Left lobe of liver (tissue), 2 donors: ENCODE measurements around the gene LRP5. TPM values are rescaled to one million over a fixed set of nuclear protein-coding genes. Genes with fewer than 3 reads are reported as not detected.

ENCODE experiments used
- ATAC-seq: fragments of 200-7000 bp; cut with Tn5 transposase; one replicate; pipeline ENCODE4 v1.9.1; 2020; ENCODE audit warnings: mild to moderate bottlenecking, moderate library complexity
- DNase-seq: peaks from one replicate; pipeline ENCODE4 v3.0.0-alpha.2; 2020; ENCODE audit warnings: low spot score
- total RNA-seq: library from RNA; stranded (reverse); gene quantifications from one replicate; pipeline ENCODE4 v1.2.1, GENCODE V29; 2021
- donor health status: DM: no; HTN: no; CAD: no; lungs with moderate emphysema.
- donor health status: DM: no; HTN: yes; CAD: no.

The LRP5 gene
- total RNA-seq, 1 donor from 2014 or later: 114 TPM

DNA sequence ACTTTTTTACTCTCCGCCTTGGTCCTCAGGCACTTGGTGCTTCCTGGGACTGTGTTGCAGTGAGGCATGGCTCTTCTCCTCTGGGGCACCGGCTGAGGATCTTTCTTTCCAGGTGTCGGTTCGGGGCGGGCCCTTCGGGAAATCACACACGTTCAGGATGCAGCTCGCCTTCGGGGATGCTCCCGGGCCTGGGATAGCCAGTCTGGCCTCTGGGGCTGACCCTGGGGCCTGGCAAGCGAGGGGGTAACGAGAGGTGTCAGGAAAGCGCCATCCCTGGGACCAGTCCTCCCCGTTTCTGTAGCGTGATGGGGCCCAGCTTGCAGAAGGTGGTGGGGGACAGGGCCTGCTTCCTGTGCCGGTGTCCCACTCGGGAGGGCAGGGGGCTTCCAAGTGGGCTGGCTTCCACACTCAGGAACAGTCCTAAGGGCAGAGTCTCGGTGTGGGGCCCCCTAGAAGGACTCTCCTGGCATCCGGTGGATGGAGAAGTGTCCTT lies 53.6 kb downstream of the LRP5 start:
- ATAC-seq (no peak), DNase-seq (no peak)

DNA sequence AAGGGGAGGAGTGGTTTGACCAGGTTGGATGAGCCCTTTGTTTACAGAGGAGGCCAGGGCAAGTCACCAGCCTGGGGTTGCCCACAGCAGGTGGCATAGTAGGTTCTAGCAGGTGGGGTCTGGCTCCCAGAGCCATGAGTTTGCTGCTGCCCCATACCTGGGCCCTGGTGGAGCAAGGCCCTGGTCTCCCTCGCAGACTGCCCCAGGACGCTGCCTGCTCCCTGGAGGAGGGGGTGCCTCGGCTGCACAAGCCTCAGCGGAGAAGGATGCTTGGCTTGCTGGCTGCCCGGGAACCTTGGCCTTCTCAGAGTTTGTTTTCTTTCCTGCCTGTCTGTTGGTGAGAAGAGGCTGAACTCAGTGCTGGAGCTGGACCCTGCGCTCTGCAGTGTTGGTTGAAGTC lies 54.9 kb downstream of the LRP5 start:
- DNase-seq (no peak), ATAC-seq (no peak)

DNA sequence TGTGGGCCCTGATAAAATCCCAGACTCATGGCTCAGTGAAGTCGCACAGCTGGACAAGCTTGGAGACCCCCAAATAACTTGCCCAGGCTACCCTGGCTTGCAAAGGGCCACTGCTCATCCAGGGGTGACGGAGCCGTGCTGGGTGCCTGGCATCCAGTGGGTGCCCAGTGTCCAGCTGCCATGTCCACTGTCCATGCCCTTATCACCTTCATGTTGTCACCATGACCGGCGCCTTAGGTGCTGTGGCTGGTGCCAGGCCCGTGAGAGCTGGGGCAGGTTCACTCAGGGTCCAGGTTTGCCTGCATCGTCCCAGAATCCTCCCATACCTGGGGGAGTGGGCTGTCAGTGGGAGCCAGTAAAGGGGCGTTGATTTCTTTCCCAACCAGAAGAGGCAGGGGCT lies 57.4 kb downstream of the LRP5 start:
- ATAC-seq (no peak), DNase-seq (no peak)

DNA sequence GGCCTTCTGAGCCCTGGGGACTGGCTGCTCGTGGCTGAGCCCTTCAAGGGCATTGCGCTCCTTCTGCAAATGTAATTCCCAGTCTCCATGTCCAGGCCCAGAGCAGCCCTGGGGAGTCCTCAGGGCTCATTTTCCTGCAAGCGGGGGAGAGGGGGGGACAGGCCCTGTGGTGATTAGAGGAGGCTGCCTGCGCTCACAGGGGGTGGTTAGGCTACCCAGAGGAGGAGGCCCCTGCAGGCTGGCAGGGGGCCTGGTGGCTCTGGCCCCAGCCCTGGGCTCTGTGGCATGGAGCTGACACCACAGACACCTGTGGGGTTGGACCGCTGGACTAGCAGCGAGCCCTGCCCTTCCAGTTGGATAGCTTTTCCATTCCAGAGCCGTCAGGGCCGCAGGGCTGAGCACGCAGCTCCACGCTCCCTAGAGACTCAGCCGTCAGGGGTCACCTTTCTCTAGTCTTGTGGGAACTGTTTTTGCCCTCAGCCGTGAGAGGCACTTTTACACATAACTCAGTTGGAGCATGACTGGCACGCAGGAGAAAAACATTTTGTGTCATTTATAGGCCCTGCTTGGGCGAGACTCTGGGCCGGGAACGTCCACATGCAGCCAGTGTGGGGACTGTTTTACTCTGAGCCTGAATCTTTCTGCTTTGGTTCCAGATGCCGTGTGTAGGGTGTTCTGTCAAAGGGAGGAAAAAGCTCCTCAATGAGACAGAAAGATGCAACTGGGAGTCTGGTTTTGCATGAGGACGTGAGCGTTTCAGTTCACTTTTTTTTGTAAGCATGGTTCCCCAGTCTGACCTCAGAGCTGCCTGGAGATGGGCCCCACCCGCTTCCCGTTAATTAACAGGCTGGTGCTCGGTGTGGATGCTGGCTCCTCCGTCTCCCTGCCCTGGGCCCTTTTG lies 58.1 kb downstream of the LRP5 start:
- DNase-seq (no peak), ATAC-seq (no peak)

DNA sequence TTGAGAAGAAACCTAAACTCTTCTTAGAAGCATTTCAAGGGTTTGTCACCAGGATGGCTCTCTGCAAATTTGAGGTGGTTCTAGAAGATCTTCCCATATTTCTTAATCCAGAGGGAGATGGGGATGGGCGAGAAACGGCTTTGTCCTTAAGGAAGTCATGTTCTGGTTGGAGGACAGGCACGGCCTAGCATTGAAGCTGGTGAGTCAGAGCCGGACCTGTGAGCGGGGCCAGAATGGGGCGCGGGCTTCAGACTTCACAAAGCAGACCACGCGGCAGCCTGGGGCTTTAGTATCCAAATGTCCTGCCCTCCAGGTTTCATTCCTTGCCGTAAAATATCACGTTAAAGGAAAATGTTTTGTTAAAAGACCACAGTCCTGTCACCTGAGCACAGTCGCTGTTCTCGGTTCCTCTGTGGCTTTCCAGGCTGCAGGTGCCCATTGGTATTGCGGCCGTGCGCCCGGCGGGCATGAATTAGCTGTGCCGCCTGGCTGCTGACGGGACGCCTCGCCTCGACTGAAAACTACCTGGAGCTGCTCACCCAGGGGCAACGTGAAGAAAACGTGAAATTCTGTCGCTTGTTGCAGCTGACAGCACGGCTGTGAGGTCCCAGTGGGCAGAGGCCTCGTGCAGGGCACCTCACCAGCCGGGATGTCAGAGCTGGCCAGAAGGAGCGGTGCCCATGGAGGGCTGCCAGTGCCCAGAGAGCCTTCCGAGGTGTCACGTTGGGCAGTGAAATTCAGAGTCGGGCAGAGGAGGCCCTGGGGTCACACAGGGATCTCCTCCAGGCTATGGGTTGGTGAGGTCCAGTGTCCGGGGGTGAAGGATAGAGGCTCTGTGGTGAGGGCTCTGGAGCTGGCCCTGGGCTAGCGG lies 59.0 kb downstream of the LRP5 start:
- ATAC-seq (peak; percentile 25), DNase-seq (no peak)

DNA sequence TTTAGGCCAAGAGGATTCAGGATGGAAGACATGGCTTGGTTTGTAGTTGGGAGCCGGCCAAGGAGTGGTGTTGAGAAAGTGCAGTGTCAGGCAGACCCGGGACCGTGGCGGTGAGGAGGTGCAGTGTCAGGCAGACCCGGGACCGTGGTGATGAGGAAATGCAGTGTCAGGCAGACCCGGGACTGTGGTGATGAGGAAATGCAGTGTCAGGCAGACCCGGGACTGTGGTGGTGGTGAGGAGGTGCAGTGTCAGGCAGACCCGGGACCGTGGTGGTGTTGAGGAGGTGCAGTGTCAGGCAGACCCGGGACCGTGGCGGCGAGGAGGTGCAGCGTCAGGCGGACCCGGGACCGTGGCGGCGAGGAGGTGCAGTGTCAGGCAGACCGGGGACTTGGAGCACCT lies 59.7 kb downstream of the LRP5 start:
- ATAC-seq (peak; percentile 11), DNase-seq (no peak)

DNA sequence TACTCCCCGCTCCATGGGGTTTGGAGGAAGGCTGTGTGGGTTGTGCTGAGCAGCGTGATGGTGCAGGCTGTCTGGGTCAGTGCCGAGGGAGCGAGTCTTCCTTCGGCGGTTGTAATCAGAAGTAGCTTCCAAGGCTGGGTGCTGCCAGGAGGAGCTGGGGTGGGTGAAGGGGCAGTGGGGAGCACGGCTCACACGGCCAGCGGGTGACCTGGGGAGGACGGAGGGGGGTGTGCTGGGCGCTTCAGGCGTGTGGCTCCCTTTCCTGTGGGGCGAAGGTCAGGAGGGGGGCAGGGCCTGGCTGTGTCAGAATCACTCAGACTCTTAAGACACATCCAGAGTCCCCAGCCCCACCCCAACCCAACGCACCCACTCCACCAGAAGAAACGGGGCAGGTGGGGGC lies 60.2 kb downstream of the LRP5 start:
- ATAC-seq (peak; percentile 23), DNase-seq (peak; percentile 65)

DNA sequence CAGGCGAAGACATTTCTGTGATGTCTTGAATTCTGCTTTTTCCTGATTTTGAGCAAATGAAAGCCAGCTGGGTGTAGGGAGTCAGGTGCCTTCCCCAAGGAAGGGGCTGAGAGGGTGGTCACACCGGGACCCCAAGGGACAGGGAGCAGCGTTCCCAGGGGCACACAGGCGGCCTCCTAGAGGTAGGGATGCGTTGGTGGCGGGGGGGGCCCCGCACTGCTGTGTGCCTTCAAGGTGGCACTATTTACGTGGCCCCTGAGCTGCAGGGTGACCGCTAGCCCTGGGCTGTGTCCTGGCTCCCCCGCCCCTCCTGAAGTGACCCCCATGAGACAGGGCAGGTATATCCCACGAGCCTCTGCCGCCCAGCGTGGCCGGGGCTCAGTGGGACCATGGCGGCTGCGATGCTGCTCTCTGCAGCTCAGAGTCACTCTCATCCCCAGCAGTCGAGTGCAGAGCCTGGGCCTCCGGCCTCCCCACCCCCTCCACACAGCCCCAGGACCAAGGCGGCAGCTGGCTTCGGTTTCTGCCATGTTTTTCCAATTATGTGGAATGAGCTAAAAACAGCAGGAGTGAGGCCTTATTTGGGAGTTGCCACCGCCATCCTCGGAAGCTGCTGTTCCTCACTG lies 60.9 kb downstream of the LRP5 start:
- ATAC-seq: no peak
- DNase-seq: no peak

DNA sequence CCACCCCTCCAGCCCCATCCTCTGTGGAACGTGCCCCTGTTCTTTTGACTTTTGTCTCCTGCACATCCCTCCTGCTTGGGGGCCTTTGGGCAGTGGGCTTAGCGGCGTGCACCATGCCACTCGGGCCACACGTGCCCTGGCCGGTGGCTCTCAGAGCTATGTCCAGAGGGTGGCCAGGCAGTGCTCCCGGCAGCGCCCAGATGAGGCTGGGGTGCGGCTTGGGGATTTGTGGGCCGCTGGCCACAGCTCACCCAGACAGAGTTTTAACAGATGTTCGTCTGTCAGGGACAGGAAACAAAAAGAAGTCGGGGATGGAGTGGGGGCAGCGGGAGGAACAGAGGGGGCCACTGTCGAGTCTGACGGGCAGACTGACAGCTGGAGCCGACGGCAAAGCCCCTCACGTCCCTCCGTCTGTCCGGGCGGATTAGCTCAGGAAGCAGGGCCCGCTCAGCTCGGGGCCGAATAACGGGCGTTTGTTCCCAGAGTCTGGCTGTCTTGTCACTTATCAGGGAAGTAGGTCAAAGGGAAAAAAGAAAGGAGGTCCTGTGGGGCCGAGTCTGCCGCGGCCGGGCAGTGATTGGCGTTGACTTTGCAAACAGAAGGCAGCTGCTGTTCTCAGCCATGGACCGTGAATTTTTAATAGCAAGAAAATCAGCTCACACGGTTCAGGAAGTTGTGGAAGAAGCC lies 61.6 kb downstream of the LRP5 start:
- DNase-seq (peak; percentile 70), ATAC-seq (peak; percentile 53)

DNA sequence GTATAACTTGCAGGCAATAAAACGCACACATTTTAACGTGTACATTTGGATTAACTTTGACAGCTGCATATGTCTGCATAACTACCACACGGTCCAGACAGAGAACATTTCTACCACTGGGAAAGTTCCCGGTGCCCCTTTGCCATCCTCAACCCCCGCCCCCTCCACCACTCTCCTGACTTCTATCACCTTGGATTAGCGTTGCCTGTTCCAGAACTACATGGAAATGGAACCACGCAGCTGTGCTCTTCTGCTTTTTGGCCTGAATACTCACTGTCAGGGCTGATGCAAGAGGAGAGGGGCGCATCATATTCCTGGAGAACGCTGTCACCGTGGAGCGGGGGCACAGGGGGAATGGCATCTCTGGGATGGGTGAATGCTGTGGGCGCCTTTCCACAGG lies 62.1 kb downstream of the LRP5 start:
- DNase-seq: no peak
- ATAC-seq: no peak

DNA sequence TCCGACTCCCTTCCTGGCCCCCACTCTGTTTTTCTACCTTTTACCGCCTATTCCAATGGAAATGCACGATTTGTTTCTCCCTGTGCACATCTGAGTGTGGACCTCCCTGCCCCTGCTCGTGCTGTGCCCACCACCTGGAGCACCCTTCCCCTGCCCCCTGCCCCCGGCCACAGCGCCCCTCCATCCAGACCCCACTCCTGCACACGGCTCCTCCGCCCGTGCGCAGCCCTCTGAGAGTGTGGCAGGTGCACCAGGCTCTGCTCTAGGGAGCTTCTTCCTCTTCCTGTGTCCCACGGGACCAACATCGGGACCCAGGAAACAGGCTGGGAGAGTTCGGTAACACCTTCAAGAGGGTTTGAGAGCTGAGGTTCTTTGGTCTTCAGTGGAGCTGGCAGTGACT lies 62.9 kb downstream of the LRP5 start:
- no peak for ATAC-seq
- DNase-seq: no peak

DNA sequence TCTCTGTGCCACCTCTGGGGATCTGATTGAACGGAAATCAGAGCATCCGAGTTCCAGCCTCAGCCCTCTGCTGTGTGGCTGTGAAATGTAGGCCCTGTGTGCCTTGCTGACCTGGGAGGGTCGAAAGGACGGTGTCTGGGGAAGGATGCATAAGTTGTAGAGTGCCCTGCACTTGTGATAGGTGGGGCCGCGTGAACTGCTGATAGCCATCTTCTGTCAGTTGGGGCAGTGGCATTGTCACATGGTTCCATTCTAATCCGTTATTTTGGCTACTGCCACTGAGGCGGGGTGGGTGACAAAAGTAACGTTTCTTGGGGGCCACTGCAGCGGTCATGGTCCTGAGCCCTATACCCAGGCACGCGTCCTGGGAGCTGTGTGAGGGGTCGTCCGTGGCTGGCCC lies 63.4 kb downstream of the LRP5 start:
- ATAC-seq: no peak

DNA sequence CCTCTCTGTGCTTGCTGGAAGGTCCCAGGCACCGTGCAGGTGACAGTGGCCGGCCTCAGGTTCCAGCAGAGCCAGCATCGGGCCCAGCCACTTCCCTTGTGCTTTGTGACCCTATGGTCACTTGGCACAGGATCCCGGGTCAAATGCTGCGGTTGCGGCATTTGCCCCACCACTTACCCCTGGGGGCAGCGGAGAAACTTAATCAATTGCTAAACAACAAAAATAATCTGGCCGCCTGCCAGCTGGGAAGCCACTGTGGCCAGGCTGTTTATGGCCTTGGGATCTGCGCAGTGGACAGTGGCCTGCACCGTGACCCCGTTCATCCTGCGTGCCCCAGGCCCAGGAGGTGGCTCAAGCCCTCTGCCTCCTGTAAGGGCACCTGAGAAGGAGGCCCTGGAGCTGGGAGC lies 65.0 kb downstream of the LRP5 start:
- DNase-seq: peak; percentile 97
- ATAC-seq: peak; percentile 71

More for the DNA sequence above, 63.4 kb downstream of the LRP5 start:
- DNase-seq: no peak

DNA sequence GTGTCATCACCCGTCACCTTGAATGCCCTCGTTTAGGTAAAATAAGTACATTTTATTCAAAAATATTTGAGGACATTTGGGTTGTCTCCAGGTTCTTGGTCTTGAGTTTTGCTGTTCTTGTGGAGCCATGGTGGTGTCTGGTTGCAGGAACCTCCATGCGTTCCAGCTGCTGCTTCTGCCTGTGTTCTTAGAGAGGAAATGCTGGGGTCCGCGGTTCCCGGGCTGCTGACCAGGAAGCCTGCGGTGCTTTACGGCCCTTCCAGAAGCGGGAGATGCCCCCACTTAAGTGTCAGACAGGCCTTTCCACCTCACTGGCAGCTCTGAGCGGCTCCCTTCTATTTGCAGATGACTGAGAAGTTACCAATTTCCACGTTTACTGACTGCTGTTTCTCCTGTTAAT lies 66.8 kb downstream of the LRP5 start:
- no peak for ATAC-seq
- DNase-seq: no peak

DNA sequence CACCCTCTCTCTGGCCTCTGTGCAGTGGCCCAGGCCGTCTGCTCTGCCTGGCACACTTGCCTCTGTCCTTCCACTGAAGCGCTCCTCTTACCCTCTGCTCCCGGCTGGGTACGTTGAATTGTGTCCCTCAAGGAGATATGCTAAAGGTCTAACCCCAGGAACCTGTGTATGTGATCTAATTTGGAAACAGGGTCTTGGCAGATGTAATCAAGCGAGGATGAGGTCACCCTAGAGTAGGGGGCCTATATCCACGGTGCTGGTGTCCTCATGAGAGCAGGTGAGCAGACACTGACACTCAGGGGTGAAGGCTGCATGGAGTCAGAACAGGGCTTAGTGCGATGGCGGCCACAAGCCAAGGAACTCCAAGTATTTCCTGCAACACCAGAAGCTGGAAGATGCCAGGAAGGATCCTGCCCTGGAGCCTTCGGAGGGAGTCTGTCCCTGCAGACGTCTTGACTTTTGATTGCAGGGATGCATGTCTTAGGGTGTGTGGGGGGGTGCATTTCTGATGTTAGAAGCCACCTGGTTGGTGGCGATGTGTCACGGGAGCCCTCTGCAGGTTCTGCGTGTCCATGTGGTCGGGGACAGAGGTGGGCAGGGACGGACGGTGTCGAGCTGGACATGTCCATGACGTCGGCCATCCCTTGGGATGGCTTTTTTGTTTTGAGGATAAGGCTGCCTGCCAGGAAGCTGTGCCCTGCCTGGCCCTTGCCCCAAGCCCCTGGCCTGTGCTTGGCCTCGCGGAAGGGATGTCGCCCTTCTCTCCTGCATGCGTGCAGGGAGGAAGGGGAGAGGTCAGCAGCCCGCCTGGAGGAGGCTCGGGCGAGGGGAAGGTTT lies 68.6 kb downstream of the LRP5 start:
- DNase-seq (no peak), ATAC-seq (peak; percentile 33)

DNA sequence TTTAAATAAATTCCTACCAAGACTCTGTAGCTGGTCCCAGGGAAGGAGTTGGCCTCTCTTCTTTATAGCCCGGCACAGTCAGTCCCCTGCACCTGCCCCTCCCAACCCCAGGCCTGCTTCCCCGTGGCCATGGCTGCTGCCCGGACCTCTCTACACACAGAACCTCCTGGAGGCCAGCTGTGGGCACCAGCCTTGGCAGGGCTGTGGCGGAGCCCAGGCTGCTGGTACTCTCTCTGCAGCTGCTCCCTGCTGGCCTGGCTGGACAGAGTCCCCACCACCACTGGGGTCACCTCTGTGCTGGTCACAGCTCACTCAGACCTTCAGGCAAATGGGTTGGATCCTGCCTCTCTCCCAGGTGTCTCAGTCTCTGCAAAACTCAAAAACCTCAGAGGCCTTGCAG lies 69.3 kb downstream of the LRP5 start:
- ATAC-seq (peak; percentile 1), DNase-seq (no peak)

DNA sequence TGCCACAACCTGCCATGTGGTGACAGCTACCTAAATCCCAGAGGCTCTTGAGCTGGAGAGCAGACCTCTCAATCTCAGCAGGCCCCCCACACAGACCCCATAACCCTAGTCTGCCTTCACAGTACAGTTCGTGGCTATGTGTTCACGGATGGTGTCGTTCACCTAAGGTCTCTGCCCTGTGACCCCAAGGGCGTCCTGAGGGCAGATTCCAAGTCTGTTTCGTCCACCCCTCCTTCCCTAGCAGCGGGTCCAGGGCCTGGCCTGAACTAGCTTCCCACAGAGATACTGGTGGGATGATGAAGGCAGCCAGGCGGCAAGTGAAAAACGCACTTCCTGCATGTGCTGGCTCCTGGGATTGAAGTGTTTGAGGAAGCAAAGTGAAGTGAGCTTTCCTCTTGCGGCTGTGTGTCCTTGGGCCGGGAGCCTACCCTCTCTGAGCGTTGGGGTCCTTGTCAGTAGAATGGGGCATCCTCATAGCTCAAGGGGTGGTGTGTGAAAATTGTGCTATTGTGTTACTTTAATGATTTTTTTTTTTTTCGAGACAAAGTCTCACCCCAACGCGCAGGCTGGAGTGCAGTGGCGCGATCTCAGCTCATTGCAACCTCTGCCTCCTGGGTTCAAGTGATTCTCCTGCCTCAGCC lies 70.1 kb downstream of the LRP5 start:
- ATAC-seq (no peak), DNase-seq (no peak)

DNA sequence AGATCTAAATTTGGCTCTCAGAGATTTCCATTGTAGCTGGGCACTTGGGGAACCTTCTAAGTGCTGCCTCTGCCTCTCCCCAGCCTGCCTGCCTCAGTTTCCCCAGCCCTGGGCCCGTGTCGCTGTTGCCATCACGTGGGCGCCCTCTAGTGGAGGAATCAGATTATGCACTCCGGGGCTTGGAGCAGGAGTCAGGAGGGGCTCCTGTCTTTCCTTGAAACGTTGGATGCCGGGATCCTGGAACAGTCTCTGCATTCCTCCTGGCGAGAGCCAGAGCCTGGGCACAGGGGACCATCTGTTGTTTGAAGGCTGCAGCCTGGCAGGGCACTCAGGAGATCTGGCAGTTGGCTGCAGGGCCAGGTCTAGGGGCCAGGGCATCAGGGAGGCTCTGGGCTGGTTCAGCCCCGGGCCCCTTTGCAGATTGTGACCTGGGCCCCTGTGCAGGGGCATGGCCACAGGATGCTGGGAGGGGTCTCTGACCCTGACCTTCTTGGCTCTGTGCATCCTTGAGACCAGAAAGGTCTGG lies 71.6 kb downstream of the LRP5 start:
- DNase-seq: peak; percentile 71
- peak; percentile 9 for ATAC-seq

DNA sequence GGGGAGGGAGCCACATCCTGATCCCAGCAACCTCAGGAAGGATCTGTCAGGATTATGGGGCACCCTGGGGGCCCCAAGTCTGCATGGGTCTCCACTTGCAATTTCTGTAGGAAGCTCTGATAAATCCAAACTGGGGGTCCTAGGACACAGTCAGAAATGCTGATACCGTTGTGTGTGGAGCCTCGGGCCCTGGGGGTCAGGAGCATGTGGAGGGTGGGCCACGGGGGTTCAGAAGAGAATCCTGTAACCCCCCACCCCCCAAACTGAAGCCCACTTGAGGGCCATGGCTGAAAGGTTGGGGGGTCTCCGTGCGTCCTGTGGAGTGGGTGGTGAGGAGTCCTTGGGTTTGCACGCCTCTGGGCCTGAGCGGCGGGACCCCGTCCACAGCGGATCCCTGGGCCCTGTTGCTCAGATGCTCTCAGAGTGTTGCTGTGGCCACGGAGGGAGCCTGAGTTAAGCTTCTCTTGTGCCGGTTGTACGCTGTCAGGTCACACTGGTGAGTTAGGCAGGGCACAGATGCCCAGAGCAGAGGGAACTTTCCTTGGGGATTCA lies 72.2 kb downstream of the LRP5 start:
- no peak for DNase-seq

More for the DNA sequence above, 72.2 kb downstream of the LRP5 start:
- ATAC-seq: no peak
